Measurements from ENCODE around the gene FGD2.

- no peak for TF ChIP-seq CTCF (conservative IDR thresholded peaks at IDR 0.05; ENCODE audit: low read depth in 2 of 2)
- no peak for TF ChIP-seq POLR2AphosphoS5 (IDR thresholded peaks at IDR 0.05; ENCODE audit: low read depth)
- no peak for TF ChIP-seq EZH2phosphoT487 (IDR thresholded peaks at IDR 0.05; ENCODE audit: unreplicated experiment)
- no peak for TF ChIP-seq EZH2 (IDR thresholded peaks at IDR 0.05; ENCODE audit: low read depth, unreplicated experiment)
These were observed 30.0 kb upstream of the FGD2 start for GRCh38 chr6:36975231-36976006.
